GM18870 (cell line): ENCODE measurements around the gene NSD1.

Source experiments
- ATAC-seq: cut with Tn5 transposase; IDR thresholded peaks from one replicate; pipeline ENCODE4 v1.9.1; 2021; ENCODE audit warnings: moderate library complexity; ENCODE audit not compliant: unreplicated experiment

The NSD1 gene

GRCh38 chr5:177317959-177318377 is 184.4 kb downstream of the NSD1 start:
- no peak for ATAC-seq

- no peak for ATAC-seq
Observed at GRCh38 chr5:177319913-177320588, 186.5 kb downstream of the NSD1 start.

- no peak for ATAC-seq
Observed at GRCh38 chr5:177320879-177321278, 187.3 kb downstream of the NSD1 start.

- no peak for ATAC-seq
Observed at GRCh38 chr5:177325868-177326381, 192.4 kb downstream of the NSD1 start.

- ATAC-seq: no peak
Observed at GRCh38 chr5:177327539-177328522, 194.3 kb downstream of the NSD1 start.

GRCh38 chr5:177328545-177329231 is 195.1 kb downstream of the NSD1 start:
- ATAC-seq: no peak

- no peak for ATAC-seq
Observed at GRCh38 chr5:177329883-177330282, 196.3 kb downstream of the NSD1 start.

- ATAC-seq: no peak
Observed at GRCh38 chr5:177330991-177331842, 197.6 kb downstream of the NSD1 start.

- no peak for ATAC-seq
Observed at GRCh38 chr5:177332031-177332895, 198.7 kb downstream of the NSD1 start.

GRCh38 chr5:177332896-177333260 is 199.3 kb downstream of the NSD1 start:
- no peak for ATAC-seq

- ATAC-seq: no peak
Observed at GRCh38 chr5:177333420-177334154, 200.0 kb downstream of the NSD1 start.

- no peak for ATAC-seq
Observed at GRCh38 chr5:177334155-177334551, 200.6 kb downstream of the NSD1 start.

- ATAC-seq: no peak
Observed at GRCh38 chr5:177334781-177335700, 201.5 kb downstream of the NSD1 start.

- no peak for ATAC-seq
Observed at GRCh38 chr5:177335701-177336065, 202.1 kb downstream of the NSD1 start.

- ATAC-seq: no peak
Observed at GRCh38 chr5:177336112-177336511, 202.5 kb downstream of the NSD1 start.

- no peak for ATAC-seq
Observed at GRCh38 chr5:177336603-177337494, 203.3 kb downstream of the NSD1 start.
